ENCODE results near the gene CALU.

- TF ChIP-seq POLR2AphosphoS5 (IDR thresholded peaks at IDR 0.05; ENCODE audit: borderline replicate concordance, low read depth, low read length) (no peak), EZH2 (IDR thresholded peaks at IDR 0.05) (no peak), FOXP2 (optimal IDR thresholded peaks at IDR 0.05; ENCODE audit: control extremely low read depth, extremely low read length, insufficient read depth) (no peak)
Measured at GRCh38 chr7:128738570-128739047, 550 bp upstream of the CALU start.

All from SK-N-MC (cell line).